Fibroblast of skin of back (primary cell): ENCODE measurements around the gene CD164L2.
A peak's percentile ranks its signal among the peaks of the same experiment; 100 is the strongest.

Experiments
- DNase-seq: peaks from one replicate; pipeline ENCODE4 v3.0.0-alpha.2; 2013

Gene CD164L2

DNA sequence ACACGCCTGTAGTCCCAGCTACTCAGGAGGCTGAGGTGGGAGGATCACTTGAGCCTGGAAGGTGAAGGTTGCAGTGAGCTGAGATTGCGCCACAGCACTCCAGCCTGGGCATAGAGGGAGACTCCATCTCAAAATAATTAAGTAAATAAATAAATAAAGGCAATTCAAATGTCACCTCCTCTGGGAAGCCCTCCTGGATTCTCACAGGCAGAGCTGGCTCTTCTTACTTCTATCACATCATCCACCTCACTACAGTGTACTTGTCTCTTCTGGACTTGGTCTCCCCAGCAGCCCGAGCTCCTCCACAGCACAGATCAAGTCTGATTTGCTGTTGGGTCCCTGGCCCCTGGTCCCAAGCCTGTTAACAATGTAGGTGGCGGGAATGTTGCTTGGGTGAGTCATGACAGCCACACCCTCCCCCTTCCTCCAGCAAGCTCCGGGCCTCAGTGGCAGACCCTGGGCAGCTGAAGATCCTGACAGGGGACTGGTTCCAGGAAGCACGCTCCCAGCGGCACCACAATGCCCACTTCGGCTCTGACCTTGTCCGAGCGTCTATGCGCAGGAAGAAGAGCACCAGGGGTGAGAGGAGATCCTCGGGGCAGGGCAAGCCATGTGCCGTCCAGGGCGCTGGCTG lies 36.0 kb downstream of the CD164L2 start:
- peak; percentile 36 for DNase-seq

GRCh38 chr1:27346357-27346756 lies 36.8 kb downstream of the CD164L2 start:
- no peak for DNase-seq

DNA sequence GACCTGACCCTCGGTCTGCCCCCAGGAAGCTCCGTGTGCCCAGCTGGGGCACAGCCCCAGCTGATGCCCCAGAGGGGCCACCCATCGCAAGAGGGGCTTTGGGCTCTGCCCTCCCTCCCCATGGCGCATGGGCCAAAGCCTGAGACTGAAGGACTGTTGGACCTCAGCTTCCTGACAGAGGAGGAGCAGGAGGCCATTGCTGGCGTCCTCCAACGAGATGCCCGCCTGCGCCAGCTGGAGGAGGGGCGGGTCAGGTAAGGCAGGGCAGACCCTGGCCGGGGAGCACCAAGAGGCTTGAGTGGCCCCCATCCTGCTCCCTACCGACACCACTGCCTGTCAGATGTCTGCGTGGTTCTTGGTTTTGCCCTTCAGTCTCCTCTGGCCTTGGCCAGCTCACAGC lies 37.9 kb downstream of the CD164L2 start:
- no peak for DNase-seq

GRCh38 chr1:27343639-27344025 lies 39.5 kb downstream of the CD164L2 start:
- no peak for DNase-seq

- no peak for DNase-seq
These were observed 40.1 kb downstream of the CD164L2 start for GRCh38 chr1:27342778-27343638.

GRCh38 chr1:27342391-27342777 lies 40.7 kb downstream of the CD164L2 start:
- DNase-seq, result no peak

GRCh38 chr1:27341525-27342252 lies 41.4 kb downstream of the CD164L2 start, which contains the start of gene SYTL1:
TSS of gene SYTL1 (plus strand) at chr1:27342022. CDS start at chr1:27345335, 3,313 bp downstream.
- peak; percentile 75 for DNase-seq

DNA sequence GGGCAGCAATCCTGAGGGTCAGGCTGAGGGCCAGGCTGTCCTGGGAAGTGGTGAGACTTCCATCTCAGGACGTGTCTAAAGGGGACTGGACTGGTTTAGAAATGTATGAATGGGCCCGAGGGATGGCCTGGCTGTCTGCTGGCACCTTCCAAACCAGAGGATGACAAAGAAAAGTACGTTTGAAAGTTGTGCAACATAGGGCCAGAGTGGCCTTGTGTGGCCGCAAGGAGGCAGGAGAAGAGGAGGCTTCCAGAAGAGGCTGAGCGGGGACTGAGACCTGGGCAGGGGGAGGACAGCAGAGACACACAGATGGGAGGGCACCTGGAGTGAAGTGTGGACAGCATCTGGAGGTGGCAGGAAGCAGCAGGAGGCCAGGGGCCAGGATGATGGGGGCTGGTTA lies 43.9 kb downstream of the CD164L2 start:
- DNase-seq, result no peak

DNA sequence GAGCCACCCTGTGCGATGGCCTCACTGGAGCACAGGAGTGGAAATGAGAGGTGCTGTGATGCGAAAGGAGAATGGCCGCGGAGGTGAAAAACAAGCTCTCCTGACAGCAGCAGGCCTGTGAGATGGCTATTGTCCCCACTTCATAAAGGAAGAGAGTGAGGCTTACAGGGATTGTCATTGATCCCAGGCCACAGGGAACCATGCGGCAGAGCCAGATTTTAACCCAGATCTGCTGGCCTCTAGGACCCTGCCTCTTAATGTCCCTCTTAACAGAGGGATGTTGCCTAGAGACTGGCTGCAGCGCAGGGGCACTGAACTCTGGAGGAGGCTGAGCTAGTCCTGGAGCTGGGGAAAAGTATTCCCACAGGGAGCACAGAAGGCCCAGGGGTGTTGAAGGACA lies 44.4 kb downstream of the CD164L2 start:
- DNase-seq, result no peak

- no peak for DNase-seq
These were observed 46.4 kb downstream of the CD164L2 start for GRCh38 chr1:27336756-27337155.

GRCh38 chr1:27335506-27336422 lies 47.4 kb downstream of the CD164L2 start:
- DNase-seq, result no peak

- no peak for DNase-seq
These were observed 49.3 kb downstream of the CD164L2 start for GRCh38 chr1:27333717-27334279.

DNA sequence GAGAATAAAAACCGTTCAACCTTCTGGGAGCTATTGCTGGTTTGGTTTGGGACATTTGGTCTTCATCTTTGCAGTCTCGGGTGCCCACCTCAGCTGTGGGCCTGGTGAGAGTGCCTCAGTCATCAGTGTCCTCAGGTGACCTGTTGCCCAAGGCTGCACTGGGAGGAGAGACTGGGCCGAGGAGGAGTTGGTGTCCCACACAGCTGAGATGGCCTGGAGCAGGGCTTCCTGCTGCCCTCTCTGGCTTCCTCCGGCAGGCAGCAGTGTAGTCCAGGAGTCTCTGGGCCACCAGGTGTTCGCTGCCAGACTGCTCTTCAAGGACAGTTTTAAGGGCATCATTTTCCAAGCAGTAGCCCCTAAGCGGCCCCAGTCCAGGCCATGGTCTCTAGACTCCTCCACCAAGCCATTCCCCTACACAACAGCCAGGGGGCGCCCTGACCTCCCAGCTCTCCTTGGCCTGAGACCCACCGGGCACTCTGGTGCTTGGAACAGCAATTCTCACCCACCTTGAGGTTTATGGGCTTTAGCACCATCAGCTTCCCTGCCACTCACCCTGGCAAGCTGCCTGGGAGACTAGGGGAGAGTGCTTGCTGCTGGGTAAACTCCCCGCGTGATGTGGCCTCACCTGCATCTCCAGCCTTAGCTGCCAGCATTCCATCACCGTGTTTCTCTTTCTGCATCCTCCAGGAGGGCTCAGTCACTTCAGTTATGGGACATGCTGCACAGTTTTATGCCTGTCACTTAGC lies 50.4 kb downstream of the CD164L2 start:
- peak; percentile 33 for DNase-seq

GRCh38 chr1:27331922-27332321 lies 51.2 kb downstream of the CD164L2 start:
- no peak for DNase-seq

DNA sequence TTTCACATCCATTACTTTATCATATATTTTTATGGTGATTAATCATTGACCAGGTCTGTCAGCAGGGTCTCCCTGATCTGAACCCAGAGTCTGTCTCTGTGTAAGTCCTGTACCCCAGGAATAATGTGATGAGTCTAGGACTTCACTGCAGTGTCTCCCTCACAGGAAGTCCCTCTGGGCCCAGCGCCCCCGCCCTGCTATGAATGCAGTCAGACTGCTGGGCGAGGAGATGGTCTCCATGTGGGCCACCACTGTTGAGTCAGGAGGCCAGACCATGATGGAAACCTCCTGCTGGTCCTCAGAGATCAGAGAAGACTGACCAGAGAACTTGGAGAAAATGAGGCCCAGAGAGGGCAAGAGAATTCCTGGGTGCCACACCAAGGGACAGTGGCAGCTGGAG lies 51.7 kb downstream of the CD164L2 start:
- DNase-seq, result no peak

- no peak for DNase-seq
These were observed 52.3 kb downstream of the CD164L2 start for GRCh38 chr1:27330786-27331185.
